Right lung (tissue), 5 donors: ENCODE measurements around the gene MPP3. TPM values are rescaled to one million over a fixed set of nuclear protein-coding genes. Genes with fewer than 3 reads are reported as not detected.
"Not testable (repeated sequence)": the region's sequence is repeated elsewhere in the genome, so short reads cannot be mapped to it uniquely, and the experiment has no call there.

ENCODE experiments used
- DNase-seq, 2 donors: peaks; one replicate each; pipeline ENCODE4 v3.0.0-alpha.2; 2013
- polyA plus RNA-seq, 5 donors: library from polyadenylated mRNA; unstranded; fragments of 120-200 nt; gene quantifications; one replicate each; pipeline versions ENCODE4 v1.2.1 to v1.2.3, GENCODE V29; 2013; ENCODE audit warnings: inconsistent platforms in 1 of 5, low replicate concordance in 1 of 5; ENCODE audit not compliant: insufficient read length in 5 of 5, insufficient read depth in 1 of 5

The MPP3 gene
- polyA plus RNA-seq, 5 donors = 9.3 to 13.7 (median 10.6) TPM

DNA sequence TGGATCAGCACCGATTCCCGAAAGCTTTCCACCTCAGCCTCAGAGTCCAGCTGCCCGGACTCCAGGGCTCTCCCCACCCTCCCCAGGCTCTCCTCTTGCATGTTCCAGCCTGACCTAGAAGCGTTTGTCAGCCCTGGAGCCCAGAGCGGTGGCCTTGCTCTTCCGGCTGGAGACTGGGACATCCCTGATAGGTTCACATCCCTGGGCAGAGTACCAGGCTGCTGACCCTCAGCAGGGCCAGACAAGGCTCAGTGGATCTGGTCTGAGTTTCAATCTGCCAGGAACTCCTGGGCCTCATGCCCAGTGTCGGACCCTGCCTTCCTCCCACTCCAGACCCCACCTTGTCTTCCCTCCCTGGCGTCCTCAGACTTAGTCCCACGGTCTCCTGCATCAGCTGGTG lies 29.0 kb upstream of the MPP3 start:
- DNase-seq = no peak

DNA sequence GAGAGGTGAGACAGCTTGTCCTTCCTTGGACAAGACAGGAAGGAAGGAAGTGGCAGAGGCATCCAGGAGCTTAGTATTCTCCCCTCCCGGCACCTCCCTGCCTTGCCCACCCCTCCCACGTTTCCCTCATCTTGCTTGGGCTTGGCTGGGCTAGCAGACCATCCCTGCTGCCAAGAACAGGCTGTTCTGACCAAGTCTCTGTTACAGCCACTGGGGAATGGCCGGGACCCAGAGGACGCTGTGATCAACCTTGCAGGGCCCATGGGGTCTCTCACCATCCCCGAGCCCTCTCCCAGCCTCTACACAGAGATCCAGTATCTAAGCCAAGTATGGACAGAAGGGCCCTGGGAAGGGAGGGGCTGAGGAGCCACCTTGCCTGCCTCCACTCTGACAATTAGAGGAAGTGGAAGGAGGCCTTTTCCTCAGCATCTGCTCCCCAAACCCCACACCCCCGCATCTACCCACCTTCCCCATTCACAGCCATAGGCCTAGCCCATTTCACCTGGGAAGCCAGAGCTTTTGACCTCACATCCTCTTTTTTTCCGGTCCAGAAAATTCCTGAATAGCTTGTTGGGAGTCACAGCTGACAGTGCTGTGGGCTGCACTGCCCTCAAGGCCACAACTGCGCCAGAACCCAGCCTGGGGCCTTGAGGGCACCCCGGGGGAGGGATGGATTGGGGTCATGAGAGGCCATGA lies 28.1 kb upstream of the MPP3 start:
- DNase-seq = no peak

DNA sequence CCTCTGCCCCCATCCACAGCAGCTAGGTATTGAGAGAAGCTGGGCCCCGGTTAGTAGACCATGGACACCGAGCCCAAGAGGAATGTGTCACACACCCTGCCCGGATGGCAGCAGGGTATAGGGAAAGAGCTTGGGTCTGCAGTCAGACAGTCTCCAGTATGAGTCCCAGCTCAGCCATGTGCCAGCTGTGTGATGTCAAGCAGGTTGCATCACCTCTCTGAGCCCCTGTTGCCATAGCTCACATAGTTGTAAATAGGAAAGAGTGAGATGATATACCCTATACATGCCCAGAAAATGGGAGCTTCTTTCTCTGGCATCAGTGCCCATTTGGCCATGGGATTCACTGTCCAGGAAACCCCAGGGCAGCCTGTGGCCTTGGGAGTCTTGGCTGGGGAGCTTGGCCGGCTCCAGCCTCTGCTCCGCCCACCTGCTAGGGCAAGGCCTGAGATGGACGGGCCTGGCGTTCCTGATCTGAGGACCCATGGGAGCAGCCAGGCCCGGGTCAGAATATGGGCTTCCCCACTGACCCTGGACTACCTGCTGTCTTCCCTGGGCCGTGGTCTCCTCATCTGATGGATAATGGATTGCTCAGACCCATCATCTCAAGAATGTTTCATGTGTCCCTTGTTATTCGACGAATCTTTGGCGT lies 27.3 kb upstream of the MPP3 start:
- no peak for DNase-seq

DNA sequence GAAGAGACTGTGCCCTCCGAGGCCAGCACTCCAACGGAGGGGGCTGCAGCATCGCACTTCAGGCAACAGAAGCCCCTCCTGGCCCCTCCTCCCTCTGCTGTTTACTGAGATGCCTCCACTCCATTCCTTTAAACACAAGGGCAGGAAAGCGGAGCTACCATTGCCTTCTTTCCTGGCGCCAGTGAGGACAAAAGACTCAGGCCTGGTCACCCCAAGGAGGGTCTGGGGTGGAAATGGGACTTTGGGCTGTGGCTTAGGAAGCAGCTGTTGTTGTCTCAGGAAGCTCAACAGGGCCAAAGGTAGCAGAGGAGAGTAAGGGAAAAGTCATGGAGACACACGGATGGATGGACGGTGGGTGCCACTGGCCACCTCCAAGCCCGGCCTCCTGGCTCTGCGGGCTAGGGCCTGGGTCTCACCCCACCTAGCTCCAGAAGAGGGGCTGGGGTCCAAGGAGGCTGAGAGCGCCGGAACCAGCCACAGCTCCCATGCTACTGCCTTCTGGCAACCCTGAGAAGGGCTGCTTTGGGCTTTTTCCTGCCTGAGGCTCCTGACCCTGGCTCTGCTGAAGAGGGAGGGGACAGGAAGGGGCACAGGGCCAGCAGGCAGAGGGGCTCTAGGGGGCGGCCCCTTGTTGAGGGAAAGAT lies 25.1 kb upstream of the MPP3 start:
- DNase-seq = no peak

DNA sequence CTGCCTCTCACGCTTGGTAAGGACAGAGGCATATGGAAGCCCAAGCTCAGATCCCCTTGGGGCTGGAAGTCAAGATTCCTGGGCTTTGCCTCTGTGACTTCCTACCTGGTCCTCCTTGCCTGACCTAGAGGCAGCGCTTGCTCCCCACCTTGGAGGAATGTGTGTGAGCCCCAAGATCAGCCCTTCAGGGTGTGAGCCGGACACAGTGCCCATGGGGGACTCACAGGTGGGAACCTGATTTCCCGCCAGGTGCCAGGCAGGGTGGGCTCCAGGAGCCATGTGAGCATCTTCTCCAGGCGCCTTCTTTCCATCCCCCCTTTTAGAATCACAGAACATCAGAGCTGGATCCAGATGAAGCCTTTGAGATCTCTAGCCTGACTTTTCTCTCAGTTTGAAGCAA lies 24.2 kb upstream of the MPP3 start:
- no peak for DNase-seq

DNA sequence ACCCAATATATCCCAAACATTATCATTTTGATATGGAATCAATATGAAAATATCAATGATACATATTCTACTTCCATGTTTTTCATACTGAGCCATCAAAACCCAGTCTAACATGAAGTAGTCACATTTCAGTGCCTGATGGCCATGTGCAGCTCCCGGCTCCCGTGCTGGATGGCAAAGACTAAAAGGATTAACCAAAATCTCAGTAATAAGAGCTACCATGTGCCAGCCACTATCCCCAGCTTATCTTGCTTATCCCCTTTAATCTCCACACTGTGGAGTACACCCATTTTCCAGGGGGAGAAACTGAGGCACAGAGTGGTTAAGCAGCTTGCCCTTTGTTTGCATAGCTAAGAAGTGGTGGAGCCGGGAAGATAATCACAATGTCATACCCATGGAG lies 23.2 kb upstream of the MPP3 start:
- DNase-seq = no peak

DNA sequence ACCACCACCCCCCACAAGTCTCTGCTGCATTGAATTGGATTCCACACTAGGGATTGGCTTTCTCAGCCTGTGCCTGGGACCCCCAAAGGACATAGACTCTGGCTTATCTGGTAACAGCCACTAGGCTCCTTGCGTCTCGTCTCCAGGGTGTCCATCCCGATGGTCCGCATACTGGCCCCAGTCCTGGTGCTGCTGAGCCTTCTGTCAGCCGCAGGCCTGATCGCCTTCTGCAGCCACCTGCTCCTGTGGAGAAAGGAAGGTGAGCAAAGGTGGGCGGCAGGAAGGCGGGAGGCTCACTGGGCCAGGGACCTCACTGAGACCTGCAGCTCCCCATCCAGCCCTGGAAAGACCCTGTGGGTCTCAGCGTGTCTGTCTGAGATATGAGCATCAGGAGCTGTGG lies 22.1 kb upstream of the MPP3 start:
- no peak for DNase-seq

DNA sequence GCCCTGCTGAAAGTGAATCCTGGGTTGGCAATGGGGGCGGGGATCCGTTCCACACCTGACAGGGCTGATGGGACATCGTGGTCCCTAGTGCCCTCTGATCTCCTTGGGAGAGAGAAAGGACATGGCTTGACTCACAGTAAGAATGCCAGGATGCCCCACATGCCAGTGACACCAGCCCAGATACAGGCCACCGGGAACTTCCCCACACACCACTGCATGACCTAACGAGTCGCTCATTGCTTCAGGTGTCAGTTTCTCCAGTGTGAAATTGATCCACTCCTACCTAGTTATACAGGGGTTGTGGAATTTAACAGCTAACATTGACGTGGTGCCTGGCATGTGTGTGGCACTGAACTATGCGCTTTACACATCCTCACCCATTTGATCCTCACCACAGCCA lies 21.6 kb upstream of the MPP3 start:
- no peak for DNase-seq

DNA sequence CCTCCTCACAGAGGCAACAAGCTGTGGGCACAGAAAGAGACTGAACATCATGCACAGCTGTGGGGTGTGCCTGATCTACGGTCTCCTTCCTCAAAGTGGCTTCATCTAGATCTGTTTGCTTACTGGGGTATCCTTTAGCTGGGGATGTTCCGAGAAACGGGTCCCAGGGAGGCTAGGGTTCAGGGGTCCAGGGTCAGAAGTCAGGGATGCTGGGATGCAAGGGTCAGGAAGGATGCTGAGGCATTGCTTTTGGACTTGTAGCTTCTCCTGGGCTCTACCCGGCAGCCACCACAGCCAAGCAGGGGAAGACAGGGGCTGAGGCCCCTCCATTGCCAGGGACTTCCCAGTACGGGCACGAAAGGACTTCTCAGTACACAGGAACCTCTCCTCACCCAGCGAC lies 20.6 kb upstream of the MPP3 start:
- DNase-seq = no peak

DNA sequence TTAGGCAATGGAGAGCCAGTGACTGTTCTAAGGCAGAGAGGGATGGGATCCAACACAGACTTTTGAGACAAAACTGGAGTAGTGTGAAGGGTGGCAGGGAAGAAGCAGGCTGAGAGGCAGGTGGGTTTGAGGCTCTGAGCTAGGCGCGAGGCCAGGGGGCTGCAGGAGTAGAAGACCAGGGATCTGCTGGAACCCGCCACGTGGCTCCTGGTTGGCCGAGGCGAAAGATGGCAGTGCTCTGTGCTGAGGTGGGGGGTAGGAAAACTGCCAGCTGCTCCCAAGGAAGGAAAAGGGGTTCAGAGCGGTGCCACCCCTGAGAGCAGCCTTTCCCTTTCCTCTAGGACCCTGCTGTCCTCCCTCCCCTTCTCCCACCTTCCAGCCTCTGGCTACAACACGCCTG lies 19.6 kb upstream of the MPP3 start:
- no peak for DNase-seq

DNA sequence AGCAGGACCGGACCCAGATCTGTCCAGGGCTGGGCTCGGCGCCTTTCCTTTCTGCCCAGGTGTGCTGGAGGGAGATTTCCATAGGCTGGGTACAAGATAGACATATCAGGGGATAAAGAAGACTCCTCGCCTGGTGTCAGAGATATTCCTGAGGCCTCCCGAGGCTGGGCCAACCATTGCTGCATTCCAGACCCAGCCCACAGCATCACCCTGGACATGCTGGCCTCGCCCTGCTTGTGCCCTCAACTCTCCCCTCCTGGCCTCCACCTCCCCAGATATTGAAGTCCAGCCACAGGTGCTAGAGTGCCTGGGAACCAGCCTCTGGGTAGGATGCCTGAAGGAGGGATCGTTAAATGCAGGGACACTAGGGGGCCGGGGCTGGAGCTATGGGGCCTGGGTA lies 16.2 kb upstream of the MPP3 start:
- DNase-seq = no peak

DNA sequence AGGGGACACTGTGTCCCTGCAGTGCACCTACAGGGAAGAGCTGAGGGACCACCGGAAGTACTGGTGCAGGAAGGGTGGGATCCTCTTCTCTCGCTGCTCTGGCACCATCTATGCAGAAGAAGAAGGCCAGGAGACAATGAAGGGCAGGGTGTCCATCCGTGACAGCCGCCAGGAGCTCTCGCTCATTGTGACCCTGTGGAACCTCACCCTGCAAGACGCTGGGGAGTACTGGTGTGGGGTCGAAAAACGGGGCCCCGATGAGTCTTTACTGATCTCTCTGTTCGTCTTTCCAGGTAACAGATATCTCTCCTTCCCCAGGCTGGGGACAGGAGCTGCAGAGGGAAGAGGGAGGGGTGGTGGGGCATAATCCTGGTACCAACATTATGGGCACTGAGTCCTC lies 15.7 kb upstream of the MPP3 start:
- no peak for DNase-seq

DNA sequence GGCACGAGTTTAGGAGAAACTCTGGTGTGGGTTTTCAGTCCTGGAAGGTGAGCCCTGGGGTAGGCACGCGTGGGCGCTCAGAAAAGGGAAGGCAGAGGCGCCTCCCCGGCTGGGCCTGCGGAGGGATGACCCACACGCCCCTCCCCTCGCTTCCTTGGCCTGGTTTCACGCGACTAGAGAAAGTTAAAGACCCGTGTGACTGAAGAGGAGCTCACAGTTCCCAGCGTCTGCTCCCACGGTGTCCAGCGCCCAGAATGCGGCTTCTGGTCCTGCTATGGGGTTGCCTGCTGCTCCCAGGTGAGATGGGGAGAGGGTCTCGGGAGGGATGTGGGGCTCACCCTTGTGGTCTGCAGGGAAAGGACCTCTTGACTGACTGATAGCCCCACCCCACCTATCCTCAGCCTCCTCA lies 14.0 kb upstream of the MPP3 start, which contains the start of gene CD300LG:
CD300LG (plus strand) TSS at position 214 of the 409 bp plus-strand sequence; CDS start at position 255, 41 bp downstream.
- DNase-seq = no peak

DNA sequence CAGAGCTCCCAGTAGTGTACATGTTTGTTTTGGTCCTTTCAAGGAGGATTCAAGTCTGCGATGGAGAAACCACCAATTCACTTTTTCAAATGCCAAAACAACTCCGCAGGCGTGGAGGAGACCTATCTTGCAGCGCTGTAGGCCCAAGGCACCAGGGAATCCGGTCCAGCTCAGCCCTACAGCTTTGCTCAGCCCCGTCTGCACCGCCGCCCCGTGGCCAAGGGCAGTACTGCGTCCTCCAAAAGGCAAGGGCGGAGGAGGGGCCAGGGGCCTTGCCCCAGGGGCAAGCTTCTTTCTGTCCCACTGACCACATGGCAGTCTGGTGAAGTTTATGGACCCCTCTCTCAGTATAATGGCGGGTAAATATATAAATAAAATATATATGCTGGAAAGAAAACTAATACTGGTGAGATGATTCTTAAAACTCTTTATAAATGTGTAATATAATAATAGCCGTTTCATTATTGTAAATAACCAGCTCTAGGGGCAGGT lies 13.3 kb upstream of the MPP3 start:
- peak; percentile 33 to 40 for DNase-seq

DNA sequence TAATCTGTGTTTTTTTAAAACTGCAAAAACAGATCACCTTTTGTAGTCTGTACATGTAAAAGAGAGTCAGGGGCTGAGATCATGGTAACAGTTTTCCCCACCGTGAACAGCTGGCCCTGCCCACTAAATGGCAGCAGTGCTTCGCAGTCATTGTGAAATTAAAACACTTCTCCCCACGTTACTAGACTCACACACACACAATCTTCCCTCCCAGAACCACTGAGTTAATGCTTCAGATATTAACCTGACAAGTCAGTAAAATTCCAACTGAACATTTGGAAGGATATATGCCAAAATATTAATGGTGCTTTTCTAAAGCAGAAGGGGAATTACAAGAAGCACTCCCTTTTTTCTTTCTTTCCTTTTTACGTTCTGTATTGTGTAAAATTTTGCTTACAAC lies 12.8 kb upstream of the MPP3 start:
- DNase-seq = no peak

DNA sequence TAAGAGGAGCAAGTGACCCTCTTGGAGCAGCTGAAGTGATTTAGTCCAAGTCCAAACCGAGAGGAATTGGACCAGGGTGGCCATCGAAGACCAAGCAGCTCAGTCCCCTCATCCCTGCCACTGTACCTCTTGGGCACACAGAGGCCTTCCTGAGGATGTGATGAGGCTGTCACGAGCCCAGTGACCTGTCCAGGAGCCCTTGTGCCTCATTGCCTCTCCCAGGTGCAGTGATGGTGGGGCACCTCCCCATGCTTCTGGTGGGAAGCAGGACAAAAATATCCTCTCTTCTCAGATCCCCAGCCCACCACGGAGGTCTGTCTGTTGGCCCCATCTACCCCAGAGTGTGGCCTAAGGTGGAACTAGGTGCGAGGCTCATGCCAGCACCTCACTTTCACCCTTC lies 11.3 kb upstream of the MPP3 start:
- DNase-seq = no peak

DNA sequence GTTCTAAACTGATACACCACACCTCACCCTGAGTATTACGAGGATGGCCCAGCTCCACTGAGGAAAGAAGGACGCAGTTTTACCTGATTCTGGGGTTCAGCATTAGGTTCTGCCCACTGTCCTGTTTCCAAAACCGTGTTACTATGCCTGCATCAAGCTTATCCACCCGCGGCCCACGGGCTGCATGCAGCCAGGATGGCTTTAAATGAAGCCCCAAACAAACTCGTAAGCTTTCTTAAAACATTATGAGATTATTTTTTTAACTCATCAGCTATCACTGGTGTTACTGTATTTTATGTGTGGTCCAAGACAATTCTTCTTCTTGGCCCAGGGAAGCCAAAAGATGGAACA lies 10.0 kb upstream of the MPP3 start:
- no peak for DNase-seq

DNA sequence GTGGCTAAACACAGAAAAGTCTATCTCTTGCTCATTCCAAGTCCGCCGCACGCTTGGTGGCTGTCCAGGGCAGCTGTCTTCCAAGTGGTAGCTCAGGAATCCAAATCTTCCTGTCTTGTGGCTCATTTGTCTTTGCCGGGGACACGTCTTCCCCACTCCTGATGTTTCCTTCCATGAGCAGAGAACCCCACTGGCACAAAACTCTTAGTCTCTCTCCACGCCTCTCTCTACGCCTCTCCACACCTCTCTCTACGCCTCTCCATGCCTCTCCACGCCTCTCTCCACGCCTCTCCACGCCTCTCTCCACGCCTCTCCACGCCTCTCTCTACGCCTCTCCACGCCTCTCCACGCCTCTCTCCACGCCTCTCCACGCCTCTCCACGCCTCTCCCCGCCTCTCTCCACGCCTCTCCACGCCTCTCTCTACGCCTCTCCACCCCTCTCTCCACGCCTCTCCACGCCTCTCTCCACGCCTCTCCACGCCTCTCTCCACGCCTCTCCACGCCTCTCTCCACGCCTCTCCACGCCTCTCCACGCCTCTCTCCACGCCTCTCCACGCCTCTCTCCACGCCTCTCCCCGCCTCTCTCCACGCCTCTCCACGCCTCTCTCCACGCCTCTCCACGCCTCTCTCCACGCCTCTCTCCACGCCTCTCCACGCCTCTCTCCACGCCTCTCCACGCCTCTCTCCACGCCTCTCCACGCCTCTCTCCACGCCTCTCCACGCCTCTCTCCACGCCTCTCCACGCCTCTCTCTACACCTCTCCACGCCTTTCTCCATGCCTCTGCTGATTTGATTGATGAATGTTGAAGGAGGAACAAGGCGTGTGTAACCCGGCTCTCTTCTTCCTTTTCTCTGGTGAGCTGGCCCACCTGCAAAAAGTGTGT lies 9.4 kb upstream of the MPP3 start:
- DNase-seq = not testable (repeated sequence)

DNA sequence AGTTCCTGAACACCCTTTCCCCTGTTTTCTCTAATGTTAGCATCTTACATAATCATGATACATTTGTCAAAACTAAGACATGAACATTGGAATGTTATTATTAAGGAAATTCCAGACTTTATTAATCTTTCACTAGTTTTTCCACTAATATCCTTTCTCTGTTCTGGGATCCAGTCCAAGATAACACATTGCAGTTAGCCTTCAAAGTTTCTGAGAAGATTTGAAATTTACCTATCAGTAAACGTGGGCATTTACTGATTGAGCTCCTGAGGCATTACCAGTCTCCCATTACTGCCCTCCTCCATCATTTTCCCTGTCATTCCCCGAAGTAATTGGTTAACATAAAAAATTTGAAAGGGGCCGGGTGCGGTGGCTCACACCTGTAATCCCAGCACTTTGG lies 8.3 kb upstream of the MPP3 start:
- no peak for DNase-seq

DNA sequence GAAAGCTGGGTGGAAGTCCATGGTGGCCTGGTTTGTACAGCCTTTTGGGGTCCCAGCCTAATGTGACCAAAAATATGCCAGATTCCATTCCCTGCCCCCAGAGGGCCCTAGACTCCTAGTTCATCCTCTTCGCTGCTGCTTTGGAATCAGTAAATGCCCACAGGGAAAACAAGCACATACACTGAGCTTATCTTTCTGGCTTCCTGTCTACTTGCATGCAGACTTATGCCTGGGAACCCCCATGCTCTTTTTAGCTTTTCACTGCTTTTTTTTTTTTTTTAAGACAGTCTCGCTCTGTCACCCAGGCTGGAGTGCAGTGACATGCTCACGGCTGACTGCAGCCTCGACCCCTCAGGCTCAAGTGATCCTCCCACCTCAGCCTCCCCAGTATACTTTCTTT lies 7.9 kb upstream of the MPP3 start:
- no peak for DNase-seq

DNA sequence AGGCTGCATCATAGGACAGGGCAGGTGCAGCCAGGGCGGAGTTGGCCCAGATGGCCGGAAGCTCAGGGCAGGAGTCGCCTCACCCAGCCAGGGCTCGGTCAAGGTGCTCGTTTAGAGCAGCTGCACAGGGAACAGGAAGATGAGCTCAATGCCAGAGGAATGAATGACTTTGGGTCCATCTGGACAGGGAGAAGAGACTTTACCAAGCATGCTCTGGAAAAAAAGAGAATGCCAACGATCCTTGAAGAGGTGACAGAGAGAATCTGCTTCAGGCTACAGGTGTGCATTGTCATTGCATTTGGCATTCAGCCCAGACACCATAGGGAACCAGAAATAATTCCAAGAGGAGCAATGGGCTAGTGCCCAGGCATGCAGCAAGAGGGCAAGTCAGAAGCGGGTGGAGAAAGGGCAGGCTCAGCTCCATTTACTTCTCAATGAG lies 6.7 kb upstream of the MPP3 start:
- no peak for DNase-seq

DNA sequence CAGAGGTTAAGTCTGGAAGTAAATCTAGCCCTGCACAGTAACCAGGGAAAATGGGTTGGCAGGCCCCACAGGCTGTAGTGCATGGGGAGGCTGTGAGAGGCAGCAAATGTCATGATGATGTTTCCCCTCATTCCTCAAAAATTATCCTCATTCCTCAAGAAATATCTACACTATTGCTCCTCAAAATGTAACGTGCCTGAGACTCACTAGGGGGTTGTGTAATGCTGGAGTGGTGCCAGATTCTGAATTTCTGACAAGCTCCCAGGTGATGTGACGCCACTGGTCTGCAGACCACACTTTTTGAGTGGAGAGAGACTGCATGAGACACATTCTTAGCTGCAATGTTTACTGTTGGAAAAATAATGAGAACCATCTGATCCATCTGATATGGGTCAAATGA lies 1.2 kb upstream of the MPP3 start:
- DNase-seq = no peak
